HFF-Myc (cell line): ENCODE data around the gene MBD3L1.

Experiments
- DNase-seq: peaks from one replicate; pipeline ENCODE4 v3.0.0-alpha.2; 2011; ENCODE audit warnings: low read depth; ENCODE audit errors: extremely low read depth
- H3K4me3 ChIP-seq: replicated peaks from 2 replicates; pipeline ENCODE4 v1.5.1; 2011; ENCODE audit warnings: low read depth, mild to moderate bottlenecking, control low read depth, low read length
- TF ChIP-seq, protein P1 (sequence below): IDR thresholded peaks from 2 replicates; pipeline ENCODE4 v1.5.1; 2012; ENCODE audit warnings: mild to moderate bottlenecking, low read depth, low read length, control low read depth; ENCODE audit errors: missing control alignments

The MBD3L1 gene

DNA sequence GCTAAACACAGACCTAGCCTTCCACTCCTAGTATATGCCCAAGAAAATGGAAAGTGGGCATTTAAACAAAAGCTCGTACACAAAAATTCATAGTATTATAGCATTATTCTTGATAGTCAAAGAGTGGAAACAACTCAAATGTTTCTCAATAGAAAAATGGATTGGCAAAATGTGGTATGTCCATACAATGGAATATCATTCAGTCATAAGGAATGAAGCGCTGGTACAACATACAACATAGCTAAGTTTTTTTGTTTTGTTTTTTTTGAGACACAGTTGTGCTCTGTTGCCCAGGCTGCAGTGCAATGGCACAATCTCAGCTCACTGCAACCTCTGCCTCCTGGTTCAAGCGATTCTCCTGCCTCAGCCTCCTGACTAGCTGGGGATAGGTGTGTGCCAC lies 11.9 kb upstream of the MBD3L1 start:
- no peak overlapping the region for H3K4me3 ChIP-seq
- no peak for DNase-seq
- TF ChIP-seq, protein P1, sequence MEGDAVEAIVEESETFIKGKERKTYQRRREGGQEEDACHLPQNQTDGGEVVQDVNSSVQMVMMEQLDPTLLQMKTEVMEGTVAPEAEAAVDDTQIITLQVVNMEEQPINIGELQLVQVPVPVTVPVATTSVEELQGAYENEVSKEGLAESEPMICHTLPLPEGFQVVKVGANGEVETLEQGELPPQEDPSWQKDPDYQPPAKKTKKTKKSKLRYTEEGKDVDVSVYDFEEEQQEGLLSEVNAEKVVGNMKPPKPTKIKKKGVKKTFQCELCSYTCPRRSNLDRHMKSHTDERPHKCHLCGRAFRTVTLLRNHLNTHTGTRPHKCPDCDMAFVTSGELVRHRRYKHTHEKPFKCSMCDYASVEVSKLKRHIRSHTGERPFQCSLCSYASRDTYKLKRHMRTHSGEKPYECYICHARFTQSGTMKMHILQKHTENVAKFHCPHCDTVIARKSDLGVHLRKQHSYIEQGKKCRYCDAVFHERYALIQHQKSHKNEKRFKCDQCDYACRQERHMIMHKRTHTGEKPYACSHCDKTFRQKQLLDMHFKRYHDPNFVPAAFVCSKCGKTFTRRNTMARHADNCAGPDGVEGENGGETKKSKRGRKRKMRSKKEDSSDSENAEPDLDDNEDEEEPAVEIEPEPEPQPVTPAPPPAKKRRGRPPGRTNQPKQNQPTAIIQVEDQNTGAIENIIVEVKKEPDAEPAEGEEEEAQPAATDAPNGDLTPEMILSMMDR: no peak

DNA sequence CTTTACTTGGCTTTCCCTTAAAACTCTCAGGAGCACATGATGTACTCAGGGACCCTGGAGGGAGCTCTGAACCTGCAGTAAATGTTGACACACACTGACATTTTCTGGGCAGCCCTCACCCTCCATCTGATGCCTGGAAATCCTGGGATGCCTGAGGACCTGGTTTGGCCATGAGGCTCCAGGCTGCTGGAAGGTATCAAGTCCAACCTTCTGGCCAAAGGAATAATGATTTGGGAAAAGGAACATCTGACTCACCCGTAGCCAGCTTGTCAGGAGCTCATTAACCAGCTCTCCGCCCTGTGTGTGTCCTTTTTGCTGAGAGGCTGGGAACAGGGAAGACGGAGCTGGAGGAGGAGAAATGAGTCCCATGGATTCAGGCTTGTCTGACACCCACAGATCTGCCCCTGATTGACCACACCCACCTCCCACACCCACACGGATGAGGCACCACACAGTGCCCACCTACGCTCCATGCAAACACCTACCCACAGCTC lies 10.4 kb upstream of the MBD3L1 start:
- DNase-seq: no peak
- TF ChIP-seq, protein P1: no peak
- H3K4me3 ChIP-seq: no peak overlapping the region

DNA sequence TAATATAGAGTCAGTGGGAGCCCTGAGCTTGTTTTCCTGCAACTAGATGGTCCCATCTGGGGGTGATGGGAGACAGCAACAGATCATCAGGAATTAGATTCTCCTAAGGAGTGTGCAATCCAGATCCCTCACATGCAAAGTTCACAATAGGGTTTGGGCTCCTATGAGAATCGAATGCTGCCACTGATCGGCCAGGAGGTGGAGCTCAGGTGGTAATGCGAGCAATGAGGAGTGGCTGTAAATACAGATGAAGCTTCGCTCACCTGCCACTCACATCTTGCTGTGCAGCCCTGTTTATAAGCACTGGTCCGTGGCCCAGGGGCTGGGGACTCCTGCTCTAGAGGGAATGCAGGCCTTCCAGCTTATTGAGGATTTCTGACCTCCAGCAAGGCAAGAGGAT lies 5.8 kb upstream of the MBD3L1 start:
- H3K4me3 ChIP-seq: no peak overlapping the region
- TF ChIP-seq, protein P1: no peak
- no peak for DNase-seq

DNA sequence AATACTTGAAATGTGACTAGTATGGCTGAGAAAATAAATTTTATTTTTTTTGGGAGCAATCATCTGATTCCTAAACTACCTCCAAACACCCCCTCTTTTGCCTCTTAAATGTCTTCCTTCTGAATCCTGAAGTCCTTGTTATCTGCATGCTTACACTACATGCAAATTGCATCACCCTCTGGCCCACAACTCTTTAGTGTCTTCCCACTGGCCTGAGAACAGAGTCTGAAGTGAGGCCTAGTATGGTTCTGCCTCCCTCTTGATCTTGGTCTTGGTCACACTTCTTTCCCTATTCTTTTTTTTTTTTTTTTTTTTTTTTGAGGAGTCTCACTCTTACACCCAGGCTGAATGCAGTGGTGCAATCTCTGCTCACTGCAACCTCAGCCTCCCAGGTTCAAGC lies 4.9 kb upstream of the MBD3L1 start:
- no peak for DNase-seq
- H3K4me3 ChIP-seq: no peak overlapping the region
- TF ChIP-seq, protein P1: no peak

DNA sequence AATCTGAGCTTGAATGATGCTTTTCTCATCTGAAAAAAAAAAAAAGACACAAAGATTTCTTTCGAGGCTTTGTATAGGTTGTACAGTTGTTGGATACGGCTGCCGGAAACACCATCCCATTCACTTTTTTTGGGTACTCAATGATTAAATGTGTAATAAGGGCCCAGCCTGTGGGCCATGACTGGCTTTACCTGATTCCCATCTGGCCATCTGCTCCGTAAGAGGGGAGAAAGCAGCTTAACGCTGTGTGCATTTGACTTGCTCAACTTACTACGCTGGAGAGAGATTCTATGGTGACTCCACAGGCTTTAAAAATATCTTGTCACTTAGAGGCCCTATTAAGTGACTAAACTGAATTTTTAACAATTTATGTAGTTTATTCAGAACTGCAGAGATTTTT lies 804 bp upstream of the MBD3L1 start:
- TF ChIP-seq, protein P1: no peak
- no peak for DNase-seq
- peak overlapping the region; percentile 64 for H3K4me3 ChIP-seq

DNA sequence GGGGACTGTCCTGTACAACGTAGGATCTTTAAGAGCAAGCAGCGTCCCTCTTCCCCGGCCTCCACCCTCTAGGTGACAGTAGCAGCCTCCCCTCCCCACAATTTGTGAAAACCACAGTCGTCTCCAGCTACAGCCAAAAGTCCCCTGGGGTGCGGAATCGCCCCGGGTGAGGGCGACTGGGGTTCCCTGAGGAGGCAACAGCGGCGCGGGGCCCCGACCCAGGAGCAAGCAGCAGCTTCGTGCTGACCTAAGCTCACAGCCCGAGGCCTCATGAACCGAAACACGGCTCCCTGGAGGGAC lies 395 bp upstream of the MBD3L1 start:
- TF ChIP-seq, protein P1: no peak
- DNase-seq: no peak
- peak overlapping the region; percentile 64 for H3K4me3 ChIP-seq

DNA sequence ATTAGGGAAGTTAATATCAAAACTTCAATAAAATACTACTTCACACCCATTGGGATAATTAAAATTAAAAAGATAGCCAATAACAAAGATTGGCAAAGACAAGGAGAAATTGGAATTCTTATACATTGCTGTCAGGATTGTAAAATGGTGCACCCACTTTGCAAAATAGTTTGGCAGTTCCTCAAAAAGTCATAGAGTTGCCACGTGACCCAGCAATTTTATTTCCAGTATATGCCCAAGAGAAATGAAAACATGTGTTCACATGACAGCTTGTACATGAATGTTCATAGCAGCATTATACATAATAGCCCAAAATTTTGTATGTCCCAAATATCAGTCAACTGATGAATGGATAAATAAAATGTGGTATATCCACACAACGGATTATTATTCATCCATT lies 3.3 kb downstream of the MBD3L1 start:
- TF ChIP-seq, protein P1: no peak
- no peak overlapping the region for H3K4me3 ChIP-seq
- DNase-seq: no peak
